NCI-H2196 treated with DMSO at 0.1 percent for 48 hours (cell line): ENCODE measurements around the gene HLA-DRB1.
"Not testable (repeated sequence)": the region's sequence is repeated elsewhere in the genome, so short reads cannot be mapped to it uniquely, and the experiment has no call there.

ENCODE experiments used
- DNase-seq: peaks from one replicate; lab custom pipeline; 2025; ENCODE audit not compliant: unreplicated experiment; lab: John Stamatoyannopoulos, UW

HLA-DRB1 gene

DNA sequence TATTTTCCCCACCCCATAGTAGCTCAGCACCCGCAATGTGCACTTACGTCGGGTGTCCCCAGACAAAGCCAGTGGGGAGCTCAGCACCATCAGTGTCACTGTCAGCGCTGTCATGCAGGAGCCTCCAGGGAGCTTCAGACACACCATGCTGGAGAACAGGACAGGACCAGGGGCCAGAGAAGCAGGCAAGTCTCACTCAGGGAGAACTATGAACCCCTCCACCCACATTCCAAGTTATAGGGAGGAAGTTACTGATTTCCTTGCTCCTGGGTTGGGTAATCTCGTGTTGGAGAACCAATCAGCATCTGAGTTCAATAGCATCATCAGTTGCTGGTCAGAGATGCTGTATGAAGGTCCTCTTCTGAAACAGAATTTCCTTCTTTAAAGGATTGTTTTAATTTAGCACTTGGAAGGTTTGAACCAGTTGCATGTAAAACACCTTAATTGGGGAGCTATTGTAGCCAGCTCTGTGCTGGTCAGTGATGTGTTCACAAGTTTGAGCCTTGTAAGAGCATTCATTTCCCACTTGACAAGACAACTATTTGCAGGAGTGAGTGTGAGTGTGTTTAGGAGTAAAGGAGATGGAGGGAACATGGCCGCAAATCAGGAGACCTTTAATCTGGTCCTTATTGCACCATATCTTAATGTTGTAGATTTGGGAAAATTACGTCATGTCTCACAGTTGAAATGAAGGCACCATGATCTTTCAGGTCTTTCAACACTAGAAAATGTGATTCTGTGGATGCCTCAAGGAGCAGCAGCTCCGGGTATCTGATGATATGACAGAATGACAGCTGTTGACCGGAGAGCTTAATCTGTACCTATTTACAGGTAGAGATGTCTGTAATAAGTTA lies at the start of gene HLA-DRB1:
HLA-DRB1 (minus strand) TSS at position 253 of the 854 bp plus-strand sequence; CDS start at position 147, 106 bp downstream.
- DNase-seq = no peak

DNA sequence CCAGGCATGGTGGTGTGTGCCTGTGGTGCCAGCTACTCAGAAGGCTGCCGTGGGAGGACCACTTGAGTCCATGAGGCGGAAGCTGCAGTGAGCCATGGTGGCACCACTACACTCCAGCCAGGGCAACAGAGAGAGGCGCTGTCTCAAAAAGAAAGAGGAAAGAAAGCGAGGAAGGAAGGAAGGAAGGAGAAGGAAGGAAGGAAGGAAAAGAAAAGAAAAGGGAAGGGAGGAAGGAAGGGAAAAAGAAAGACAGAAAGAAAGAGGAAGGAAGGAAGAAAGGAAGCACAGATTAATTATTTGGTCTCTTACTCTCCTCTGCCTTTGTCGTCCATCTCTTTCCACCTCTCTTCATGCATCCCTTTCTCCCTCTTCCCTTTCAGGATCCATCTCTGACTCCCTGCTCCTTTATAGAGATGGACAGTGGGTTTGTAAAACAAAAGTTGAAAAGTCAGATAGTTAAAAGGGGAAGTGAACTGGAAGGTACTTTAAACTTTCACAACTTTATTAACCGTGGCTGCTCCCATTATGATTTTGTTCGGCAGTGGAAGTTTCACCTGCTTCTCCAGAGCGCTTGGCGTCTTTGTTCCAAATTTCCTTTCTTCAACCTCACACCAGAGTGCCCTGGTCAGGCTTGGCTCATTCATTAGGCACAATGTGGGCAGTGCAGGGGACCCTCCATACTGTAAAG lies 49.0 kb upstream of the HLA-DRB1 start:
- DNase-seq = no peak

- DNase-seq = no peak
Observed at GRCh38 chr6:32637883-32638282, 48.2 kb upstream of the HLA-DRB1 start.

DNA sequence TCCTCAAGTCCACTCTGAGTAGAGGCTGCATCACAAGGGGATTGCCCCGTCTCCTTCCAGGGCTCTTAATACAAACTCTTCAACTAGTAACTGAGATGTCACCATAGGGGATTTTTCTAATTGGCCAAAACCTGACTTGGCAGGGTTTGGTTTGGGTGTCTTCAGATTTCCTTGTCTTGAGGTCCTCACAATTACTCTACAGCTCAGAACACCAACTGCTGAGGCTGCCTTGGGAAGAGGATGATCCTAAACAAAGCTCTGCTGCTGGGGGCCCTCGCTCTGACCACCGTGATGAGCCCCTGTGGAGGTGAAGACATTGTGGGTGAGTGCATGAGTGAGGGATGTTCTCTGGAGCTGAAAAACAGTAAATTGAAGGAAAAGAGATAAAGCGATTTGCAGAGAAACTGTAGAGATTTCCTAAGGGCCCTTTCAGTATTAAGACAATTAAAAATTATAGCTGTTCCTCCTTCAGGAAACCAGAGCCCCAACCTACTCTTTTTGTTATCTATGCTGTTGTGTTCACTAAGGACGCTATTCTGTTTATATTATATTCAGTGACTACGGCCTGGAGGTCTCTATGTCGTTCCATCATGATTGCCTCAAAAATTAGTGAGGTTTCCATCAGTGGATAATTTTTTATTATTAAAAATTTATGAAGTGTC lies 47.7 kb upstream of the HLA-DRB1 start, which contains the start of gene HLA-DQA1:
HLA-DQA1 (plus strand) TSS at position 188 of the 662 bp plus-strand sequence; CDS start at position 241, 53 bp downstream.
- DNase-seq = no peak

GRCh38 chr6:32635526-32636123 lies 46.0 kb upstream of the HLA-DRB1 start:
- DNase-seq = no peak

DNA sequence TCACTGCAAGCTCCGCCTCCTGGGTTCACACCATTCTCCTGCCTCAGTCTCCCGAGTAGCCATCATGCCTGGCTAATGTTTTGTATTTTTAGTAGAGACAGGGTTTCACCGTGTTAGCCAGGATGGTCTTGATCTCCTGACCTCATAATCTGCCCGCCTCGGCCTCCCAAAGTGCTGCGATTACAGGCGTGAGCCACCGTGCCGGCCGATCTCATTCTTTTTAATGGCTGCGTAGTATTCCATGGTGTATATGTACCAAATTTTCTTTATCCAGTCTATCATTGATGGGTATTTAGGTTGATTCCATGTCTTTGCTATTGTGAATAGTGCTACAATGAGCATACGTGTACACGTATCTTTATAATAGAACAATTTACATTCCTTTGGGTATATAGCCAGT lies 40.1 kb upstream of the HLA-DRB1 start:
- DNase-seq = not testable (repeated sequence)

DNA sequence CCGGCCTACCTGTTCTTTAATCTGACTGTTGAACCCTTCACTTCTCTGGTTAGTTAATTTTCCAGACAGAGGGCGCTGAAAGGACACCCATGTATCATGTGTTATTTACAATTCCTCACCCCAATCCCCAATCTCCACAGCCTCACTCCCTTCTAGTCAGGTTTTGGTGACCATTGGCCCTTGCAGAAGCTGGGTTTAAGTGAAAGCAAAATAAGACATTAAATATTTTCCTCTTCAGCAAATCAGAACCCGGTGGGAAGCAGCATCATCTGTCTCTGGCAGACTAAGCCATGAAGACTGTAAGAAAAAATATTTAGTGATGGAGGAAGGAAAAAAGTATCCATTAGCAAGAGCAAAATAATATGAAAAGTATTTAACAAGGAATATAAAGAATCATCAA lies 38.2 kb upstream of the HLA-DRB1 start:
- no peak for DNase-seq

DNA sequence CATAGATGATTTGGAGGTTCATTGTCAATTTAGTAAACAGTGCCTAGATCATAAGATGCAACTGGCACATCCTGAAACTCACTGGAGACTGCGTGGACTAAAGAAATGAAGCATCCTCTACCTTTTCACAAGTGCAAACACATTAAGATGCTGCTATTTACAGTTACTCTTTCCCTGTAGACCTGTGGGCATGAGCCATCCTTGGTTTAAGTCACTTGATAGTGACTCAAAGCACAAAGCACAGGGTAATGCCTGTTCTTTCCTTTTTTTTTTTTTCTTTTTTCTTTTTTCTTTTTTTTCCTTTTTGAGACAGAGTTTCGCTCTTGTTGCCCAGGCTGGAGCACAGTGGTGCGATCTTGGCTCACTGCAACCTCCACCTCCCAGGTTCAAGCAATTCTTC lies 37.6 kb upstream of the HLA-DRB1 start:
- no peak for DNase-seq

DNA sequence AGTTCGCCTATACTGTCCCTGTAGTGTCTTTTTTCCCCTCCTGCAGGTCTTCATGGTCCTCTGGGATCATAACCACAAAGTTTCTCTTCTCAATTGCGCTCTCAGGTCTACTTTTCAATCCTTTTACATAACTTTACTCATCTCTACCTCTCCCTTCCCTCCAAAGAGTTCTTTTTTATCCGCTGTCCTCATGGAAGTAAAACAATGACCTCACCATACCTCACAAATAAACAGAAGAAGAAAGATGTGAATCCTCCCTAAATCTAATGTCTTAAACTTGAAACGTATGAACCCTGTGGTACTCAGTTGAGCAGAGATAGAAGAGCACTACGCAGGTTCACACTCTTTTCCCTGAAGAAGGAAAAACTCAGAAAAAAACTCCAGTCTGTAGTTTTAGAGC lies 35.5 kb upstream of the HLA-DRB1 start:
- DNase-seq = no peak

DNA sequence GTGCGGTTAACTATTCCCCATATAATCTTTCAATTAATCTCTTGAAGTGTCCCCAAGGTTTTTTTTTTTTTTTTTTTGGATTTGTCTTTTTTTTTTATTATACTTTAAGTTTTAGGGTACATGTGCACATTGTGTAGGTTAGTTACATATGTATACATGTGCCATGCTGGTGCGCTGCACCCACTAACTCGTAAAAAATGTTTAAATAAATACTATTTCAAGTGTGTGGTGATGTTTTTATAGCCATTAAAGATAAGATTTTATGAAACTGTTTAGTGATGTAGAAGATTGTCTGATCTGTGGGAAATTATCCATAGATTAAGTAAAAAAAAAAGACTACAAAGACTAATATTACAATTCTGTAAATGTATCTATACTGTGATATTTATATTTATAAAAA lies 34.9 kb upstream of the HLA-DRB1 start:
- DNase-seq = no peak

DNA sequence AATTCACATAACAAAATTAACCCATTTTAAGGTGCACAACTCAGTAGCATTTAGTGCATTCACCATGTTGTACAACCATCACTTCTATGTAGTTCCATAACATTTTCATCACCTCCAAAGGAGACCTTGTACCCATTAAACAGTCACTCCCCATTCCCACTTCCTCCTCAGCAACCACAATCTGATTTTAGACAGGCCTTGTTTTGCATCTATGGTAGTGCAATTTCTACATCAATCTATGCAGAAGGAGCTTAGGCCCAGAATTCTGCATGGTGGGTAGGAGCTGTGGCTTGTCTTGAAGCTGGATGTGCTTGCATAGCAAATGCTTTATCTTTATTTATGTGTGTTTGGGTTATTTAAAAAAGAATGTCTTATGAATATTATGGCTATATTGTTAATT lies 34.0 kb upstream of the HLA-DRB1 start:
- no peak for DNase-seq

DNA sequence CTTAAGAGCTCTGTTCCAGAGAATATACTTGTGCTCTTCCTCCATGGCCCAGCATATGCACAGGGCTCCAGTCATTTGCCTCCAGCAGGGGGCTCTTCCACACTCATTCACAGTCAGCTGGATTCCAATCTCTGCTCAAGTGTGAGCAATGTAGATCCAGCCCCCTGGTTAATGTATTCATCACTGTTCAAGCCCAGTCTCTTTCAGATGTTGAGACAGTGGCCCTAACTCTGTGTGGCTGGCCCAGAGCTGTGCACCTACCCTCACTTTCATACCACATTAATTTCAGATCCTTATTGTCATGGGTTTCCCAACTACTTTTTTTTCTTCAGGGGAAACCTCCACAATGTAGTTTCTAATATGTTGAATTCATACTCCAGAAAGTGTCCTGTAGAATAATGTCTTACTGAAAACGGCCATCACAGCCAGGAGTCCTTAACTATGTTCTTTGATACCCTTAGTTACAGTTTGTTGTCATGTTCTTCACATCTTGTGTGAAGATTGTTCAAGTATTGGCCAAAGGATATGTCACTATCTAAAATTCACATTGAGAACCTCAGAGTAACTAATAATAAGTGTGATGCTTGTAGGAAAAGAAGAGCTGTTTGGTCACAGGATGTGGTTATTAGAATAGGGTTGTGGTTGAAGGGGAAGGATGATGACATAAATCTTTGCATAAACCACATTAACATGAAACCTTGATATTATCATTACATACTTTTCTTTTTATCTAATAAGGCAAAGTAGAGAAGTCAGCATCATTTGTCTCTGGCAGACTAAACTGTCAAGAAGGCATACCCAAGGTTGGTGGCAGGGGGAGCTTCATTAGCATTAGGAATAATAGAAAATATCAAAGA lies 33.1 kb upstream of the HLA-DRB1 start:
- no peak for DNase-seq

DNA sequence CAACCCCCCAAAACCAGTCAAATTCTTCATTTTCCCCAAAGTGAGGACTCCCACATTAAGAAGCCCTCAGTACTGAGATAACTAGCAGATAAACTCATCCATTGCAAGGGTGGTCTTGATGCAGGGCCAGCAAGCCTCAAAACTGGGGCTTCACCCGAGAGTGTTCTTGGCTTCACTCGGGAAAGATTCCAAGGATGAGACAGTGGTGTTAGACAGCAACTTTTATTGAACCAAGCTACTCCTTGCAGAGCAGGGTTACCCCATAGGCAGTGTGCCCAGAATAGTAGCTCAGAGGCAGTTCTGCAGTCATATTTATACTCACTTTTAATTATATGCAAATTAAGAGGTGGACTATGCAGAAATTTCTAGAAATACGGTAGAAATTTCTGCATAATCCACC lies 31.7 kb upstream of the HLA-DRB1 start:
- DNase-seq = no peak

DNA sequence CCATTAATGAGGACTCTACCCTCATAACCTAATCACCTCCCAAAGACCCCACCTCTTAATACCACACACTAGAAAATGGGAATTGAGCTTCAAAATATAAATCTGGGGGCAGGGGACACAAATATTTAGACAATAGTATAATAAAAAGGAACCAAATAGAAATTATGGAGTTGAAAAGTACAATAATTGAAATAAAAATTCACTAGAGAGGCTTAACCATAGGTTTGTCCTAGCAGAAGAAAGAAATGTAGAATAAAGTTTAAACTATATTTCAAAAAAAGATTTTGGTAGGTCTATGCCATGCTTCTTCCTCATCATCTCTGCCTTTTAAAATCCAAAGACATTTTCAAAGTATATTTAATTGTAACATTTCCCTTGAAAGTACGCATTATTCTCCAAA lies 28.1 kb upstream of the HLA-DRB1 start:
- DNase-seq = no peak

GRCh38 chr6:32615885-32616532 lies 26.4 kb upstream of the HLA-DRB1 start:
- no peak for DNase-seq

DNA sequence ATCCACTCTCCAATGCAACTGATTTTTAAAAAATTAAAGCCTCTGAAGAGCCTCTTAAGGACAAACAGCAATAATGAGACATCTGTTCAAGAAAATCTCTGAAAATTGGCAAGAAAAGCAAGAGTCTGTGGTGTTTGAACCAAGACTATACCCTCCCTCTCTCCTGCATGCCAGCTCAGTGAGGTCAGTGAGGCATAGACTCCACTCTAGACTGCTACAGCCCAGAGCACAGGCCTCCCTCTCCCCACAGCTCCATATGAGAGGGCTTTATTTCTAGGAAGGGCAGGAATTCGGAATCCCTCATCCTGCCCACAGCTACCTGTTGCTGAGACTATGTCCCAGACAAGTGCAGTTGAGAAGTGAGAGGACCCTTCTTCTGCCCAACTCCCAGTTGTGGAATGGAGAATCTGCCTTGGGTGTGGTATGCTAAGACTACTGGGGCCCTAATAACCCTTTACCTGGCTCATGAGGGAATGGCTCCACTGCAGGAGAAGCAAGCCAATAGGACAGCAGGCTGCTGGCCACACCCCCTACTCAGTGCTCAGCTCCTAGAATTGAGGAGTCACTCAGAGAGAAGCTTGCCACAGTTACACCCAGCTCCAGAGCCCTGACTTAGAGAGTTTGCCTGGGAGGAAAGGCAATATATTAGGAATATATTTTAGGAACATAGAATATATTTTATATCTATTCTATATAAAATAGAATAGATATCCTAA lies 24.9 kb upstream of the HLA-DRB1 start:
- DNase-seq = no peak

DNA sequence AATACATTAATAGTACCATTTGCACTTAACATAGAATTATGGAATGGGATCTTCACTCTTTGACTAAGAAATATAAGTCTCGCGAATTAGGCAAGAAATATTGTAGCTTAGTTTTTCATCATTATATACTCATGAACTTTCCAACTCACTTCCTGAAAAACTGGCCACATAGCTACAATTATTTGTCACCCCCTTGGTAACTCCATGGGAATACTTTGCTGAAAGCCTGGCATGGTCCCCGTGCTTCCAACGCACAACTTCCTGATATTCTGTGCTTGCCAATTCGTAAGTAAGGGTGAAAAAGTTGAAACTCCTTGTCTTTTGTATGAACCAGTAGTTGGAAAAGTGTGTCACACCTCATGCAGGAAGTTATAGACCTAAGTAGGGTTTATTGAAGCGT lies 23.8 kb upstream of the HLA-DRB1 start:
- no peak for DNase-seq

DNA sequence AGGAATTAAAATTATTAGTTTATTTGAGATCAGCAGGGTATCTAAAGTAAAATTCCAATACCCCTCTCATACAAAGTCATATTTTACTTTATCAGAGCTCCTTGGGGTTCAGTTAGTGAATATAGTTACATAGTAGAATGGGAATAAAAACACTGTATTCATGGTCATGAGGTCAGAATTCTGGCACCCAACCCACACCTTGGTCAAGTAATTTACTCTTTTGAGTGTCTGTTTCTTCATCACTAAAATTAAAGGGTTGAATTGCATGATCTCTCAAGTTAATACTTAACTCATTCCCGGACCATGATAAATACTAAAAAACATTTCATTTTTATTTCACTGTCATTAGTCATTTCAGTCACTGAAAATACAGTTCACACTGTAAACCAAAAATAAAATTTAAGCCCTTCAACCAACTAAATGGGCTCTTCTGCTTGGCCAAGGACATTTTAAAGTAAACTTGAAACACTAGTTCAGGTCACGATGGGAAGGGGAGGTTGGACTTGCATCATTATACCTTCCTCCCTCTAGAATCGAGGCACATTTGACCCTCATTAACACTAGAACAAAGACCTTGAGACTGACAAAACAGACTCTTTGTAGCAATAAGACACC lies 21.1 kb upstream of the HLA-DRB1 start:
- DNase-seq = no peak
